Central memory CD4-positive, alpha-beta T cell (primary cell): ENCODE measurements around the gene ATPAF1.

Experiments used
- DNase-seq: peaks from one replicate; pipeline ENCODE4 v3.0.0; 2022

Gene ATPAF1

DNA sequence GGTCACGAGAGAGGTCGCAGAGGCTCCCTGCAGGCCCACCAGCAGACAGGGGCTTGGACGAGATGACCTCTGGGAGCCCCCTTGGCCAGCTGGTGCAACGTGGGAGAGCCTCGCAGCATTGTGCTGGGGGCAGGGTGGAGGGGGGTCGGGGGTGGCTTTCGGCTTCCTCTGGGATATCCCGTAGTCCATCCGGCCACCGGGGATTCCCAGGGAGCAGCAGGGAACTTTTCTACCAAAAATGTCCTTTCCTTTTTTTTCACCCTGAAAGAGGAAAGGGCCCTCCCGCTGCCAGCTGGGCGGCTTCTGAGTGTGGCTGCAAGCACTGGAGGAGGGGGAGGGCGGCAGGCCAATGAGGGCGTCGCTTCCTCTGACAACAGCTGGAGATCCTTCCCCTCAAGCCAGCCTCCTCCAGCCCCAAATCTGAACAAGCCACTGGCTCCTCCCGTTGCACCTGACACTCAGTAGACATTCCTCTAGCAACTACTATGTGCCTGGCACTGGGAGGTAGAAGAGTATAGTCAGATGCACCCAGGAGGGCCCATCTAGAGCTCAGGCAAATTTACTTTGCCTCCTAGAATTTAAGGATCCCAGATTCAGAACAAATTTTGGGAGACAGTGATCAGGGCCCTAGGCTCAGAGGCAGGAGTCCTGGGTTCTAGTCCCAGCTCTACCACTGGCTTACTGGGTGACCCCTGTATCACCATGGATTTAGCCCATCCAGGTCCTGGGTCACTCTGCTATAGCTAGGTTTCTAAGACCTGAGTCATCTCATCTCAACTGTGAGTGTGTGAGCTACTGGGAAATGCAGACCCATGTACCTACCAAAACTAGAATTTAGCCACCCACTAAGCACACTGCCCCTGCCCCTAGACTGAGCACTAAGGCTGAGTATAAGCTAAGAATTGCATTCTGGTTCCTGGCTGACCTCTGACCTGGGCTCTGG is 54.2 kb downstream of the ATPAF1 start:
- DNase-seq: peak; percentile 19

DNA sequence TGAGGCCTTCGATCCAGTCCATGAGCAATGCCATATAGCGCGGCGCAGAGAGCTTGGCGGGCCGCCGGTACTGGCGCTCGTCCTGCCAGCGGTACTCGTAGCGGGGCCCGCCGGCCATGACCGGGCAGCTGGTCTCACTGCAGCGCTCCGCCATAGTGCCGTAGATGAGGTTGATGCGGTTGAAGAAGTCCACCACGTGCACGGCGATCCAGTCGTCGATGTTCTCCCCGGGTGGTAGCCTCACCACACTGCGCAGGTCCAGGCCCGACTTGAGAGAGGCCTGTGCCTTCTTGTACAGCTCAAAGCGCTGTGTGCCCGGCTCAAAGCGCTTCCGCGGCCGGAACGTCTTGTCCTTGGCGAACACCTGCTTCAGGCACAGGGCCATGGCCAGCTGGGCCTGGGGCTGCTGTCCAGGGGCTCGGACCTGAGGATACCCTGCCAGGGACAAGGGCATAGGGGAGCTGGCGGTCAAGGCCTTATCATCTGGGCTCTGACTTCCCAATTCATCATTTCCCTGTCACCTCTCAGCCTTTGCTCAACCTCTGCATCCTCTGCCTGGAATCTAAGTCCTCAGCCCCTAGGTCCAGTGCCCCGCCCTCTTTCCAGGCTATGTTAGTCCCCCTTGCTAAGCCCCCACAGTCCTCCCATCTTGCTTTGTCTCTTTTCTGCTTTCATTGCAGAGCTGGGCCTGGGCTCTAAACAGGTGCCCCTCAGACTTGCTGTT is 55.1 kb downstream of the ATPAF1 start:
- no peak for DNase-seq

DNA sequence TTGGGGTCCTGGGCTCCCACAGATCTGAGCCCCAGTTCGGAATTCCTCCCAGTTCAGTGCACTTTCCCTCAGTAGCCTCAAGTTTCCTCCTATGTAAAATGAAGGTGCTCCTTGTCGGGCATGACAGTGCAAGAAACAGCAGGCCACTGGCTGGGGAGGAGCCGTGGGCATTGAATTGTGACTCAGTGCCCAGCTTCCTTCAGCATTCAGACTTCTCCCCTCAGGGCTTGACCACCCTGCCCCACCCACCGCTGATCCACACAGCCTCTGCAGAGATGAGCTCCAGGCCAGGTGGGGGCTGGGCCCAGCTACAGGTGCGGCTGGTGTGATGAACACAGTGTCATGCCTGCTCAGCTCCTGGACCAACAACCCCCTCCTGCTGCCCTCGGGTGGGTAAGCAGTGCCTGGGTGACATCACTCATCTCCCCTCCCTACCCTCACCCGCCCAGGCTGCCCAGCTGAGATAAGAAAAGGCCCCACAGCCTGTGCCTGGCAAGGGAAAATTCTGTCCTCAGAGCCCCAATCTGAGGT is 56.4 kb downstream of the ATPAF1 start:
- no peak for DNase-seq

GRCh38 chr1:46607345-46608130 is 60.6 kb downstream of the ATPAF1 start:
- no peak for DNase-seq

DNA sequence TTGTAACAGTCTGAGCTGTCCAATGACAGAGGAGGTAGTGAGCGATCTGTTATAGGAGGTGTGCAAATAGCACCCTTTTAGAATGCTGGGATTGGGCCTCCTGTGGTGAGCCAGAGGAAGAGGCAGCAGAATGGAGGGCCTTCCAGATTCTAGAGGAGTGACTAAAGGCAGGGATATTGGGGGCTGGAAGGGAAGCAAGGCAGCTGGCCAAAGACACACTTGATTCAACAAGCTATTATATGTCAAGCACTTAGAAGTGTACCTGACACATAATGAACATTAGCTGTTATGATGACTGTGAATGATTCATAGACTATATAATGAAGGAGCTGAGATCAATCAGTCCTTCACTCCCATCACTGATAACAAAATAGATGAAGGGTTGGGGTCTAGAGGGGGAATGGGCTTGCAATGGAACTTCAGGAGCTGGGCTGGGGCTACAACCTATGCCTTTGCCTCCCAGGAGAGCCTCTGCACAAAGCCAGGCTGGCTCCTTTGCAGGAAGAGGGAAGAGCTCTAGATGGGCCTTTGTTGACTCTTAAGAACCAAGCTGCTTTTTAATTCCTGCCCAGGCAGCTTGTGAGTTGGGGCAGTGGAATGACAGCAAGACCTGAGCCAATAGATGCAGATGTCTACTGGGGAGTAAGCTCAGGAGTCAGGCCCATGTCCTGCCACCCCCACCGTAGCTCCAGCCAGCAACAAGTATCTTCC is 61.8 kb downstream of the ATPAF1 start:
- DNase-seq: no peak

GRCh38 chr1:46605232-46605631 is 62.9 kb downstream of the ATPAF1 start:
- DNase-seq: peak; percentile 44

DNA sequence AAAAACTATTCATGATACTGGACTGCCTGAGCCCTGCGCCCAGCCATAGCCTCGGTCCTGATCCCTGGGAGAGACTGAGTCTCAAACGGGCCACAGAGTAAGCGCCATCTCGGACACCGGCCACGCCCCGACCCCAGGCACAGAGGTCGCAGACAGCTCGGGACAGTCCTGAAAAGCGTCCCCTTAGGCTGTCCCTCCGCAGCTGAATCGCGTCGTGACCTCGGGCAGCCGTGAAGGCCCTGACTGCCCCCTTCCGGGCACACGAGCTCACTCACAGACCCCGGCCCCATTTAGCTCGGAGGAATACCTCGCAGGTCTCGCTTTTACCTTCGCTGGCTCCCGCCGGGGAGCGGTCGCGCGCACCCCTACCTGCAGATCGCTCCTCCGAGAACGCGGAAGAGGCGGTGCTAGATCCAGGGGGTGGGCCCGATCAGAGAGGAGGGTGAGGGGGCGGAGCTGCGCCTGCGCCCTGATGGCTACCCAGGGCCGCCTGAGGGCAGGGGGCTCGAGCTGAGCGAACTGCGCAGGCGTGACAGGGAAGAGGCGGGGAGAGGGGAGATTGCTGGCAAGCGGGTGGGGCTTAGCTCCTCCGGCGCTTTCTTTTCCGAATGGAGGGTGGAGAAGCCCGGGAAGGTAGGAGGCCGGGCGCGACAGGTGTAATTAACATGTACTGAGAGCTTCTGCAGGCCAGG is 64.2 kb downstream of the ATPAF1 start, which contains the start of gene MKNK1:
MKNK1 (minus strand) TSS at position 411 of the 692 bp plus-strand sequence. CDS start 20,941 bp downstream, outside the sequence.
- peak; percentile 98 for DNase-seq

GRCh38 chr1:46603481-46603857 is 64.7 kb downstream of the ATPAF1 start:
- no peak for DNase-seq

- no peak for DNase-seq
Observed at GRCh38 chr1:46601257-46602007, 66.7 kb downstream of the ATPAF1 start.

- DNase-seq: no peak
Observed at GRCh38 chr1:46599059-46599970, 68.8 kb downstream of the ATPAF1 start.

- no peak for DNase-seq
Observed at GRCh38 chr1:46596846-46597245, 71.3 kb downstream of the ATPAF1 start.

DNA sequence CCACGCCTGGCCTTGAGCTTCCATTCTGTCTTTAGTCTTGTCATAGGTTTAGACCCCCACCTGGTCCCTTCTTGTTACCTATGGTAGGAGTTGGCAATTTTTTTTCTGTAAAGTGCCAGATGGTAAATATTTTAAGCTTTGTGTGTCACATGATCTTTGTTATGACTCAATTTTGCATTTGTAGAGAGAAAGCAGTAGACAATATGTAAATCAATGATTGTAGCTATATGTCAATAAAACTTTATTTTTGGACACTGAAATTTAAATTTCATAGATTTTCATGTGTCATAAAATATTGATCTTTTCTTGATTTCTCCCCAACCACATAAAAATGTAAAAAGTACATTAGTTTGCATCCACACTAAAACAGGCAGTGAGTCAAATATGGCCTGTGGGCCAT is 72.1 kb downstream of the ATPAF1 start:
- no peak for DNase-seq

DNA sequence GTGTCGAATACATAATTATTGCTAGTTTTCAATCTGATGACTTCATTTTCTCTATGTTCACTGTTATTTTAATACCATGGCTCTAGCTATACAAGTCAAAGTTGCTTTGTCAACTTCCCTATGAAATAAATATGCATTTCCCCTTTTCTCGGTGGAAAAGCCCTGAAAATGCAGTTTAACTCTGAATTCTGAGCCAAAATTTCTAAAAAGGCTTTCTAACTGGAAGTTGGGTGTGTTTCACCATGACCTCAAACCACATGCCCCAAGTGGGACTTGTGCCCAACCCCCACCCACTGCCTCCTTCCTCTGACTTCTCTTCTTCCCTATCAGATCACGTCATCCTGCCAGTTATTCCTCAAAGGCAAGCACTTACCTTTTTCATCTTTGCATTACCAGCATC is 73.0 kb downstream of the ATPAF1 start:
- DNase-seq: no peak

DNA sequence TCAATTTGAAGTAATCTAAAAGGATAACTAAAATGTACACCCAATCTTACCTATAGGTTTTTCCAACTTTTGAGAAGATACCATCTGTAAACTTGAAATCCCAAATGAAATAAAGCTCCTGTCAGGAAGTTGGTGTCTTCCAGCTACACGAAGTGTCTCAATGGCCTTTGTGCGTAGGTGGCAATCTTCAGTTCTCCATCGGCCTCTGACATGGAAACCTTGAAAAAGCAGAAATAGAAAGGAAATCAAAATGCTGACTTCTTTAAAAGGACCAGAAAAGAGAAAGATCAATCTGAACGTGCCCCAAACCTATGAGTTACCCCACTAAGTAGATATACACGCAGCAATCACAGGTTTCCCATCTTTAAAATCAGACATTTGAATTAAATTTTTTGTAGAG is 74.1 kb downstream of the ATPAF1 start:
- DNase-seq: no peak

- DNase-seq: no peak
Observed at GRCh38 chr1:46592823-46593222, 75.3 kb downstream of the ATPAF1 start.

DNA sequence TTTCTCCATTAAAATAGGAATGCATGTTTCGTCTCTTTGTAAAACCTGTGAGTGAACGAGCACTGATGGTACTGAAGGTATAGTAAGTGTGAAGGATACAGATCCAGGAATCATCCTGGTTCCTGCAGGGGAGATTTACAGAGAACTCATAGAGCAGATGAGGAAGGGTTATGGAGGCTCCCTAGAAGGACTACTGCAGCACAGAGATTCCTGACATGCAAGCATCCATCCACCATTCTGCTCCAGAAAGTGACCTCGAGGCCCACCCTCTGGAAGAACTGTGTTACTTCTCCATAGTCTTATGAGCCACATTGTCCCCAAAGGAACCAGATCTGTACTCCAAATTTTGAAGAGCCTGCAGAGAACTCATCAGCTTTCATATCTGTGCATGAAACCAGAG is 78.6 kb downstream of the ATPAF1 start:
- DNase-seq: no peak

DNA sequence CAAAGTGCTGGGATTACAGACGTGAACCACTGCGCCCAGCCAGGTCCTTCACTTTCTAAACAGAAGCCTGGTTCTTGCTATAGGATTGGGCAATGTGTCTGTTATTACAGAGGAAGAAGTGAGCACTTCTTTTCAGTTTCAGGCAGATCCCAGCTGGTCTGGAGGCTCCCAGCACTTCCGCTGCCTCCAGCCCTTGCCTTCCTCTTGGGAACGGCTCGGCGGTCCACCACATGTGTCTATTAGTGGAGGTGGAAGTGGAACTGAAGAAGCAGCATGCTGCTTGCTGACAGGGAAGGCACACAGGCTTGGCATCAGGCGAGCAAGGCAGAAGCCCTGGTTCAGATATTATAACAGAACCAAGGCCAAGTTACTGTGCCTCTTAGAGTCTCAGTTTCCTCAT is 81.1 kb downstream of the ATPAF1 start:
- no peak for DNase-seq

DNA sequence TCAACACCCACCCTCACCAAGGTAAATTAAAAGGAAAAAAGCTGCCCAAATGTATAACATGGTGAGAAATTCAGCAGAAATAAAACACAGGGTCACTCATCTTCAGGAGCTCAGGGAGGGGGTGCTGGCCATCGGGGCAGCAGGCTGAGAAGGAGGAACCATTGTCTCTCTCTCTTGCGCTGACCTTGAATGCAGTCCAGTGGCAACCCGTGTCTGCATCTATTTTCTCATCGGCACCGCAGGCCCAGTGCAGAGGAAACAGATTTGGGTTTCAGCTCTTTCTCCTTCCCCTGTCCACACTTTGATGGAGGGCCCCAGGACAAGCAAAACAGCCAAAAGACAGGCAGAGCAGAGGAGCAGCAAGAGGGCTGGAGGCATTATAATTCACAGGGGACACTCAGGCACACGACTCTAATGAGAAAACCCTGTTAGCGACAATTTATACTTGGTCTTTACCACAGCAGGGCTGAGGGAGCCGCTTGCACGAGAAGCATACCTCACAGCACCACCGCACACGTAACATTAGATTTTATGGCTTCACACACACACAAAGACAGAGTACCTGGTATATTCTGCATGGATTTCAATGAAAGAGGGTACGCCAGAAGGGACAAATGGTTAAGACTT is 82.7 kb downstream of the ATPAF1 start:
- DNase-seq: no peak

DNA sequence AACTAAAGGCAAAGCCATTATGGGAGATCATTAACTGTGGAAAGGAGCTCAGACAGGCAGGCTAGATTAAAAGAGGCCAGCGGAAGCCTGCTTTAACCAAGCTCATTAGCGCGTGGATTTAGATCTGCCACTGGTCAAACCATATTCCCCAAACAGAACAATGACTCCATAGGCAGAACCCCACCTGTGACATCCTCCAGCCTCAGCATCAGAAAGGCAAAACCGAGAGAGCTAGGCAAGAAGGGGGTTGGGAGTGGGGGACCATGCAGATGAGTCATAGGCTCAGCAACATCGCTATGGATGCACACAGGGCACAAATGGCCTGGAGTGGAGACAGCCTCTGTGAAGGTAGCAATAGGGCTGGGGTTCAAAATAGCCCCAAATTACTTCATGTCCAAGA is 84.7 kb downstream of the ATPAF1 start:
- DNase-seq: no peak
